Stomach smooth muscle (tissue), 2 donors: ENCODE data around the gene EPHA10.

Experiments
- H3K27ac ChIP-seq: one replicate; pipeline ENCODE4 v1.7.0; 2013; ENCODE audit warnings: mild to moderate bottlenecking, low read length, inconsistent platforms
- H3K27me3 ChIP-seq, 2 donors: one replicate each; pipeline ENCODE4 v1.7.0; 2013; ENCODE audit warnings: low read length in 2 of 2; ENCODE audit not compliant: insufficient read depth in 2 of 2, control insufficient read depth in 1 of 2
- H3K36me3 ChIP-seq, 2 donors: one replicate each; pipeline ENCODE4 v1.7.0; 2013; ENCODE audit warnings: low read length in 2 of 2; ENCODE audit not compliant: control insufficient read depth in 2 of 2, insufficient read depth in 2 of 2
- H3K4me1 ChIP-seq: one replicate; pipeline ENCODE4 v1.7.0; 2013; ENCODE audit warnings: low read length; ENCODE audit not compliant: control insufficient read depth, insufficient read depth
- H3K4me3 ChIP-seq, 2 donors: one replicate each; pipeline ENCODE4 v1.7.0; 2013; ENCODE audit warnings: low read length in 2 of 2
- H3K9ac ChIP-seq, 2 donors: one replicate each; pipeline ENCODE4 v1.7.0; 2013; ENCODE audit warnings: low read length in 2 of 2, mild to moderate bottlenecking in 1 of 2
- H3K9me3 ChIP-seq, 2 donors: one replicate each; pipeline ENCODE4 v1.7.0; 2013; ENCODE audit warnings: low read length in 2 of 2; ENCODE audit not compliant: control insufficient read depth in 2 of 2
- donor health status: healthy.
- donor health status: Pancreatic carcinoma.

EPHA10 gene

DNA sequence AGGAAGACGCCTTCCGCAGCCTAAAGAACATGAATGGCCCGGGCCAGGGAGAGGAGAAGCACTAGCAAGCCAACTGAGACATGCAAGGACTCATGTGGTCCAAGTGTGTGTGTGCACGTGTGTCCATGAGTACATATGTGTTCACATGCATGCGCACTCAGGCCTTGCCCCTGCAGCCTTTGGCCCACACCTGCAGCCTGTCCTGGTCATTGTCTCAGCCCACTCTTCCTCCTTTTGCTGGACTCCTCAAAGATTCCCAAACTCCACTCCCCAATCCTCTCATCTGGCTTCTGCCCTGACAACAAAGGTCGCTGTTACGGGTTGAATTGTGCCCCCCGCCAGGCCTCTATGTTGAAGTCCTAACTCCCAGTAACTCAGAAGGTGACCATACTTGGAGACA is 50.7 kb downstream of the EPHA10 start:
- Histone ChIP-seq H3K36me3 (no peaks in the 10 kb centered on the region), H3K27ac (no peak overlapping the region), H3K9ac (no peak overlapping the region), H3K27me3 (peaks cover 0 to 7% of the 10 kb centered on the region in 2 donors), H3K4me3 (no peak overlapping the region), H3K4me1 (no peaks in the 10 kb centered on the region), H3K9me3 (no peaks in the 10 kb centered on the region)

DNA sequence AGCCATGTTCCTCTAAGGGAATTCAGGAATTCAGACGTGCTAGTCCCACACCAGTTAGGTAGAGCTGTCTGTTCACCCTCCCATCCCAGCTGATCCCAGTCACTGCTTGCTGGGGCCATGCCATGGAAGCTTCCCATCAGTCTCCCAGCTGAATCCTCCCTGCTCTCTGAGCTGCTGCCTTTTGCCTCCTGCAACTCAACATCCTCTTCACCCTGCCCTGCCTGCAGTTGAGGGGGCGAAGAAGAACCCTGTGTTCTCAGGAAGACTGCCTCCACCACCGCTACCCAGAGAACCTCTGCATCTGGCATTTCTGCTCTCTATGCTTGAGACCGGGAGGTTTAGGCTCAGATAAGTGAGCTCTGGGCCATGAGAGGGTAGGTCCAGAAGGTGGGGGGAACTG is 56.4 kb downstream of the EPHA10 start:
- Histone ChIP-seq H3K27me3 (no peaks in the 10 kb centered on the region), H3K36me3 (peaks cover 0 to 3% of the 10 kb centered on the region in 2 donors), H3K27ac (no peak overlapping the region), H3K4me1 (no peaks in the 10 kb centered on the region), H3K4me3 (no peak overlapping the region), H3K9ac (no peak overlapping the region), H3K9me3 (no peaks in the 10 kb centered on the region)

DNA sequence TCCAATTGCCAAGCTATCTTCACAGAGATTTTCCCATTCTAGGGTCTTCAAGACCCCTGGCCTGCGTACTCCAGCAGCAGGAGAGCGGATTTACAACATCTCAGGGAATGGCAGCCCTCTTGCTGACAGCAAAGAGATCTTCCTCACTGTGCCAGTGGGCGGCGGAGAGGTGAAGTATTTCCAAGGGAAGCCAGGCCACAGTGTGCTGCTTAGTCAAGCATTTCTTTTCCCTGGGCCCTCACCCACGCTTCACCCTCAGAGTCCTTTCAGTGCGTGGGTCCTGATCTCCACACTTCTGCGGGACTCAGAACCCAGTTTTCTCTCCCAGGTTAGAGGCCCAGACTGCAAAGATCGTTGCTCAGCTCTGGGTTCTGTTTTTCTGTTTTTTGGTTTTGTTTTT is 59.5 kb downstream of the EPHA10 start:
- Histone ChIP-seq H3K9ac (no peak overlapping the region), H3K4me1 (no peaks in the 10 kb centered on the region), H3K4me3 (no peak overlapping the region), H3K36me3 (peaks cover 0 to 3% of the 10 kb centered on the region in 2 donors), H3K27me3 (no peaks in the 10 kb centered on the region), H3K9me3 (no peaks in the 10 kb centered on the region), H3K27ac (no peak overlapping the region)

DNA sequence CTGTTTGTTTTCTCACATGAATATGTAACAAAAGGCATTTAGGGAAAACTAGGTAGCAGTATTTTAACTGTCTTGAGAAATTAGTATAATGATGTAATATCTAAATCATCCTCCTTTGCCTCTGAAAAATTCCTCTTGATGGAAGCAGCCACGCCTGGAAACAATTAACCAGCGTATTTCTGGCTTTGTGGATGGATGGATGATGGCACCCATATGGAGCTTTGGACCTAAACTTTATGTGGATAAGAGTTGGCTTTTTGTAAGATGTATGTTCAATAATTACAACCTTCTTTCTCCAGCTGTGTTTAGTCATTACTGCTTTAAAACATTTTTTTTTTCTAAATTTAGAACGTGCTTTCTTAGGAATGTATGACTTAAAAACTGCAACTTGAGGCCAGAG is 60.0 kb downstream of the EPHA10 start:
- Histone ChIP-seq H3K9ac (no peak overlapping the region), H3K36me3 (peaks cover 0 to 3% of the 10 kb centered on the region in 2 donors), H3K4me1 (no peaks in the 10 kb centered on the region), H3K9me3 (no peaks in the 10 kb centered on the region), H3K27me3 (no peaks in the 10 kb centered on the region), H3K4me3 (no peak overlapping the region), H3K27ac (no peak overlapping the region)

DNA sequence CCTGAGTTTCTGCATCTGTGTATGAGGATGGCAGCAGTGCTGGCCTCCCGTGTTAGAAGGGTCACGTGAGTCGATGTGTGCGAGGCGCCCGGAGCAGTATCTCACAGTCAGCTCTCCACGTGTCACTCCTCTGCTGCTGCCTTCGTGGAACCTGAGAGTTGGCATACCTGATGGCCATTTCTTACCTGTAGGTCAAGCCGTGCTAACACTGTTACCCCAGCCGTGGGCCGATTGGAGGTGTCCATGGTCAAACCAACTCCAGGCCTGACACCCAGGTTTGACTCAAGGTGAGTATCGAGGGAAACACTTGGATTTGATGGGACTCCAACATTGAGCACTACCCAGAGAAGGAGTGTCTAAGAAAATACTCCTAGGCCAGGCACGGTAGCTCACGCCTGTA is 61.9 kb downstream of the EPHA10 start:
- no peak overlapping the region for H3K9ac ChIP-seq
- no peaks in the 10 kb centered on the region for H3K4me1 ChIP-seq
- no peak overlapping the region for H3K27ac ChIP-seq
- H3K27me3 ChIP-seq = no peaks in the 10 kb centered on the region
- no peaks in the 10 kb centered on the region for H3K36me3 ChIP-seq
- no peak overlapping the region for H3K4me3 ChIP-seq
- H3K9me3 ChIP-seq = no peaks in the 10 kb centered on the region

DNA sequence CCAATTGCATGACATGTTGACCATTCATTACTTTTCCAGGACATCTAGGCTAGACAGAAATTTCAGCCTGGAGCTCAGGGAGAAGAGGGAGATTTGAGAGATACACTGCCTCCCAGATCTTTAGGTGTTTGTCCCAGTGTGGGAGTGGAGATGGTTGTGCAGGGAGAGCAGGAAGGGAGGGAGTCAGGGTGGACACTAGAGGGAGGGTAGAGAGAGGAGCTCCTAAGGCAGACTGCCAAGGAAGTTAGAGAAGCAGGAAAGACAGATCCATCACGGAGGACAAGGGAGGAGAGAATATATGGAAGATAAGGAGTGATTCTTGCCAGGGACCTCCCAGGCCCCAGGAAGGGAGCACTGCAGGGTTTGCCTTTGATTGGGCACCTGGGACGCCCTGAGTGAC is 63.9 kb downstream of the EPHA10 start:
- no peaks in the 10 kb centered on the region for H3K27me3 ChIP-seq
- H3K4me1 ChIP-seq = no peaks in the 10 kb centered on the region
- no peak overlapping the region for H3K4me3 ChIP-seq
- no peaks in the 10 kb centered on the region for H3K36me3 ChIP-seq
- H3K9me3 ChIP-seq = no peaks in the 10 kb centered on the region
- H3K27ac ChIP-seq = no peak overlapping the region
- H3K9ac ChIP-seq = no peak overlapping the region

DNA sequence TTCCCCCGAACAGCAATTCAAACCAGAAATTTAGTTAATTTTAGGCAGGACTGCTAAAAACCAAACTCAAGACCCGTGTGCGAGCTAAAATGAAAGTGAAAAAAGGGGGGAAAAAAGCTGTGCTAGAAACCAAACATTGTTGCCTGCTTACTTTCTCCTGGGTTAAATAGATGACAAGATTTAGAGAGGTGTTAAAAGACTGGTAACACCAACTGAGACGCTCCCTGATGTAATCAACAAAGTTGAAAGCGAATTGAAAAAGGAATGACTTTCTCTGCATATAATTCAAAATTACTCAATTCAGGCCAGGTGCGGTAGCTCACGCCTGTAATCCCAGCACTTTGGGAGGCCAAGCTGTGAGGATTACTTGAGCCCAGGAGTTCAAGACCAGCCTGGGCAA is 65.8 kb downstream of the EPHA10 start:
- Histone ChIP-seq H3K9me3 (no peaks in the 10 kb centered on the region), H3K27me3 (no peaks in the 10 kb centered on the region), H3K4me3 (no peak overlapping the region), H3K27ac (no peak overlapping the region), H3K4me1 (no peaks in the 10 kb centered on the region), H3K9ac (no peak overlapping the region), H3K36me3 (no peaks in the 10 kb centered on the region)

DNA sequence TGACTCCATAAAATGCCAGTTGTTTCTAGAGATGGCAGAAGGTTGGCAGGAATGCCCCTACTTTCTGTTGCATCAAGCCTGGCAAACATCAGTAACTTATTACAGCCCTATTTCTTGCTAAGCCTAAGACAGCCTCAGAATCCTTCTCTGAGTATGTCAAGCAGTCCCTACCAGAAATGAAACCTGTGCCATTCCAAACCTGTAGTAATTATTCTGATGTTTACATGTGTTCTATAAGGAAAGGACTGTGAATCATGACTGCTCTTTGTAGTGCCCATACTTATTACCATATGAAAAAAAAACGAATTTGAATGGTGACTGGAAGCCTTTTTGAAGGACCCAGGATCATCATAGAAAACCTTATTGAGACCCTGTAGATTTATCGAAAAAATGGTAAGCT is 67.2 kb downstream of the EPHA10 start:
- no peak overlapping the region for H3K27ac ChIP-seq
- no peak overlapping the region for H3K4me3 ChIP-seq
- H3K9ac ChIP-seq = no peak overlapping the region
- no peaks in the 10 kb centered on the region for H3K27me3 ChIP-seq
- H3K4me1 ChIP-seq = peaks cover 2% of the 10 kb centered on the region
- H3K9me3 ChIP-seq = no peaks in the 10 kb centered on the region
- no peaks in the 10 kb centered on the region for H3K36me3 ChIP-seq

DNA sequence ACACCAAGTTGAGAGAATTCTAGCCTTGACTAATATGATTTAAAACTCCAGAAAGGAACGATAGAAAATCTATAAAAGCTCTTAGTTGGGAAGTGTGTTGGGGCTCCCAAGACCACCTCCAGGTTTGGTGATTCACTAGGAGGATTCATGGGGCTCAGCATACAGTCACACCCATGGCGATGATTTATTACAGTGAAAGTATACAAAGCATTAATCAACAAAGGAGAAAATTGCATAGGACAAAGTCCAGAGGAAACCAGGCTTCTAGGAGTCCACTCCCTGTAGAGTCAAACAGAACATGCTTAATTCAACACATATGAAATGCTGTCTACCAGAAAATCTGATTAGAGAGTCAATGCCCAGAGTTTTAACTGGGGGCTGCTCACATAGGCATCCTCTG is 67.8 kb downstream of the EPHA10 start:
- no peaks in the 10 kb centered on the region for H3K9me3 ChIP-seq
- H3K4me1 ChIP-seq = peaks cover 7% of the 10 kb centered on the region
- no peak overlapping the region for H3K27ac ChIP-seq
- no peaks in the 10 kb centered on the region for H3K27me3 ChIP-seq
- H3K4me3 ChIP-seq = no peak overlapping the region
- H3K36me3 ChIP-seq = no peaks in the 10 kb centered on the region
- no peak overlapping the region for H3K9ac ChIP-seq

DNA sequence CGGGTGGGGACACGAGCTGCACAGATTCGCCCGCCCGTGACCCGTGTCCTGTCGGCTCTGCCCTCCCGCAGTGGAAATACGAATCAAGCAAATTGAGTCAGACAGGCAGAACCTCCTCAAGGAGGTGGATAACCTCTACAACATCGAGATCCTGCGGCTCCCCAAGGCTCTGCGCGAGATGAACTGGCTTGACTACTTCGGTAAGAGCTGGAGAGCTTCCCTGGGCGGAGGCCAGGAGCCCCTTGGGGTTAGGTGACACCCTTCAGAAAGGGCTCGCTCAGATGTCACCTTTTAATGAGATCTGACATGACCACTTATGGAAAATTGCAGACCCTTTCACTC is 72.1 kb downstream of the EPHA10 start:
- Histone ChIP-seq H3K4me3 (peak overlapping the region; percentile 93 to 95), H3K9me3 (no peaks in the 10 kb centered on the region), H3K27ac (no peak overlapping the region), H3K27me3 (no peaks in the 10 kb centered on the region), H3K9ac (peak overlapping the region in 1 of 2 donors; percentile 53), H3K4me1 (peaks cover 28% of the 10 kb centered on the region), H3K36me3 (no peaks in the 10 kb centered on the region)

DNA sequence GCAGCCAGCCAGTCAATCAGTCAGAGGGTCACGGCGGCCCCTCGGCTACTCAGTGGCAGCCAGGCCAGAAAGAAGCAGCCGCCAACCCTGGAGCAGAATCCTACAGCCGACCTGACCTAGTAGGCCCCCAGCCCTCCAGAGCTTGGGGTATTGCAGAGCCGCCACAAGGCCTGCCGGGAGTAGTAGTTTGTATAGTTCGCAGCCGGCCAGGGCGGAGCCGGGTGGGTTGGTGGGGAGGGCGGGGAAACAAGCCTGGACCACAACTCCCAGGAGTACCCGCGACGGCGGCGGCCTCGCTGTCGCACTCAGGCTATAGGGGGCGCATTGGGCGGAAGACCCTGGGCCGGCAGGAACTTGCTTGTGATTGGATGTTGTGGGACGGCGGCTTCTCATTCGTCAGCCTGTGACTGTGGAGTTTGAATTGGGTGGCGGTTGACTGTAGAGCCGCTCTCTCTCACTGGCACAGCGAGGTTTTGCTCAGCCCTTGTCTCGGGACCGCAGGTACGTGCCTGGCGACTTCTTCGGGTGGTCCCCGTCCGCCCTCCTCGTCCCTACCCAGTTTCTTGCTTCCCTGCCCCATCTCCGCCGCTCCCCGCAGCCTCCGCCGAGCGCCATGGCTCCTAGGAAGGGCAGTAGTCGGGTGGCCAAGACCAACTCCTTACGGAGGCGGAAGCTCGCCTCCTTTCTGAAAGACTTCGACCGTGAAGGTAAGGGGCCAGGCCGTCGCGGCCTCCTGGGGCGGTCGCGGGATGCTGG is 72.7 kb downstream of the EPHA10 start, which contains the start of gene CDCA8:
TSS of gene CDCA8 (plus strand) at position 439 of the 756 bp plus-strand sequence. CDS start at position 614, 175 bp downstream.
- peak within 1 kb of the TSS; percentile 93 to 95 for H3K4me3 ChIP-seq
- H3K9ac ChIP-seq = peak within 1 kb of the TSS; percentile 77 to 80
- H3K4me1 ChIP-seq = peaks cover 28% of the 10 kb centered on the region
- H3K9me3 ChIP-seq = no peaks in the 10 kb centered on the region
- peaks cover 0 to 3% of the 10 kb centered on the region in 2 donors for H3K36me3 ChIP-seq
- peak within 1 kb of the TSS; percentile 62 for H3K27ac ChIP-seq
- H3K27me3 ChIP-seq = no peaks in the 10 kb centered on the region
